H9 (cell line): Measurements from ENCODE around the gene TMEM145. TPM values are rescaled to one million over a fixed set of nuclear protein-coding genes. Genes with fewer than 3 reads are reported as not detected.

Experiments
- DNase-seq: peaks from one replicate; pipeline ENCODE4 v3.0.0-alpha.2; 2017
- H2AFZ ChIP-seq: one replicate; pipeline ENCODE4 v1.6.1; 2013; ENCODE audit warnings: mild to moderate bottlenecking, low read length, control low read depth, moderate library complexity
- H2AK5ac ChIP-seq: 2 replicates; pipeline ENCODE4 v1.6.1; 2013; ENCODE audit warnings: low read length, control low read depth, mixed read lengths; ENCODE audit not compliant: insufficient read length
- H2BK120ac ChIP-seq: one replicate; pipeline ENCODE4 v1.6.1; 2013; ENCODE audit warnings: low read depth, mild to moderate bottlenecking, low read length, control low read depth, inconsistent platforms; ENCODE audit not compliant: poor library complexity, severe bottlenecking
- H2BK12ac ChIP-seq: 2 replicates; pipeline ENCODE4 v1.6.1; 2013; ENCODE audit warnings: low read length, control low read depth, mixed read lengths, low read depth; ENCODE audit not compliant: insufficient read length
- H2BK15ac ChIP-seq: 2 replicates; pipeline ENCODE4 v1.6.1; 2013; ENCODE audit warnings: low read depth, low read length, control low read depth
- H2BK20ac ChIP-seq: one replicate; pipeline ENCODE4 v1.6.1; 2013; ENCODE audit warnings: low read depth, mild to moderate bottlenecking, low read length, control low read depth, inconsistent platforms; ENCODE audit not compliant: poor library complexity, severe bottlenecking
- H2BK5ac ChIP-seq: 2 replicates; pipeline ENCODE4 v1.6.1; 2013; ENCODE audit warnings: low read length, control low read depth, mixed read lengths; ENCODE audit not compliant: insufficient read length
- H3K14ac ChIP-seq: 2 replicates; pipeline ENCODE4 v1.6.1; 2013; ENCODE audit warnings: low read length, control low read depth; ENCODE audit not compliant: insufficient read depth
- H3K18ac ChIP-seq: 2 replicates; pipeline ENCODE4 v1.6.1; 2013; ENCODE audit warnings: low read depth, mild to moderate bottlenecking, mixed read lengths, low read length, control low read depth; ENCODE audit not compliant: insufficient read length
- H3K23ac ChIP-seq: 2 replicates; pipeline ENCODE4 v1.6.1; 2013; ENCODE audit warnings: low read length, control low read depth, mixed read lengths, low read depth; ENCODE audit not compliant: insufficient read length
- H3K23me2 ChIP-seq: 2 replicates; pipeline ENCODE4 v1.6.1; 2013; ENCODE audit warnings: low read depth, mild to moderate bottlenecking, mixed read lengths, low read length, control low read depth; ENCODE audit not compliant: insufficient read length, poor library complexity, severe bottlenecking
- H3K27ac ChIP-seq: 2 replicates; pipeline ENCODE4 v1.5.1; 2013; ENCODE audit warnings: low read length, control low read depth, mixed read lengths, low read depth; ENCODE audit not compliant: insufficient read length
- H3K27me3 ChIP-seq: 2 replicates; pipeline ENCODE4 v1.6.1; 2013; ENCODE audit warnings: low read length, control low read depth, inconsistent platforms; ENCODE audit not compliant: insufficient read depth
- H3K4ac ChIP-seq: 2 replicates; pipeline ENCODE4 v1.6.1; 2013; ENCODE audit warnings: low read depth, mild to moderate bottlenecking, control low read depth, inconsistent platforms, low read length, moderate library complexity
- H3K4me1 ChIP-seq: 2 replicates; pipeline ENCODE4 v1.6.1; 2013; ENCODE audit warnings: low read length, control low read depth, inconsistent platforms; ENCODE audit not compliant: insufficient read depth
- H3K4me2 ChIP-seq: 2 replicates; pipeline ENCODE4 v1.6.1; 2013; ENCODE audit warnings: low read length, control low read depth, mixed read lengths; ENCODE audit not compliant: insufficient read length, insufficient read depth
- H3K56ac ChIP-seq: 2 replicates; pipeline ENCODE4 v1.6.1; 2013; ENCODE audit warnings: low read depth, mild to moderate bottlenecking, mixed read lengths, low read length, control low read depth; ENCODE audit not compliant: insufficient read length
- H3K79me1 ChIP-seq: 2 replicates; pipeline ENCODE4 v1.6.1; 2013; ENCODE audit warnings: low read depth, mild to moderate bottlenecking, moderate library complexity, low read length, control low read depth, inconsistent platforms; ENCODE audit not compliant: insufficient read depth, poor library complexity, severe bottlenecking
- H3K79me2 ChIP-seq: 2 replicates; pipeline ENCODE4 v1.6.1; 2013; ENCODE audit warnings: low read length, control low read depth, inconsistent platforms; ENCODE audit not compliant: insufficient read depth
- H3K9ac ChIP-seq: 2 replicates; pipeline ENCODE4 v1.6.1; 2013; ENCODE audit warnings: low read length, control low read depth, mixed read lengths; ENCODE audit not compliant: insufficient read length; ENCODE audit errors: extremely low read depth
- H3K9me3 ChIP-seq: one replicate; pipeline ENCODE4 v1.6.1; 2013; ENCODE audit warnings: low read depth, low read length, inconsistent platforms; ENCODE audit not compliant: control insufficient read depth
- H3T11ph ChIP-seq: one replicate; pipeline ENCODE4 v1.6.1; 2013; ENCODE audit warnings: mild to moderate bottlenecking, low read length, control low read depth, inconsistent platforms
- H4K20me1 ChIP-seq: one replicate; pipeline ENCODE4 v1.6.1; 2013; ENCODE audit not compliant: control insufficient read depth, insufficient read length, insufficient read depth
- H4K5ac ChIP-seq: 2 replicates; pipeline ENCODE4 v1.6.1; 2013; ENCODE audit warnings: low read depth, mild to moderate bottlenecking, mixed read lengths, low read length, control low read depth; ENCODE audit not compliant: insufficient read length
- H4K8ac ChIP-seq: replicated peaks from 2 replicates; pipeline ENCODE4 v1.6.1; 2013; ENCODE audit warnings: low read length, control low read depth, mixed read lengths, low read depth; ENCODE audit not compliant: insufficient read length
- H4K91ac ChIP-seq: 2 replicates; pipeline ENCODE4 v1.6.1; 2013; ENCODE audit warnings: low read depth, mild to moderate bottlenecking, moderate library complexity, mixed read lengths, low read length, control low read depth; ENCODE audit not compliant: insufficient read length
- H3K27ac Mint-ChIP-seq, 3 experiments: 2 replicates in 2 of 3; 3 replicates in 1 of 3; pipeline ENCODE4 v1.8.0; 2020 to 2021; ENCODE audit warnings: mixed read lengths in 3 of 3, mild to moderate bottlenecking in 1 of 3, moderate library complexity in 1 of 3
- H3K27me3 Mint-ChIP-seq: 2 replicates; pipeline ENCODE4 v1.8.0; 2021; ENCODE audit warnings: low read depth, mild to moderate bottlenecking, moderate library complexity, mixed read lengths
- H3K36me3 Mint-ChIP-seq, 3 experiments: 2 replicates in 2 of 3; 3 replicates in 1 of 3; pipeline ENCODE4 v1.8.0; 2020 to 2021; ENCODE audit warnings: low read depth in 3 of 3, mixed read lengths in 3 of 3; ENCODE audit not compliant: insufficient read depth in 1 of 3
- H3K4me1 Mint-ChIP-seq, 2 experiments: 2 replicates each; pipeline ENCODE4 v1.8.0; 2020; ENCODE audit warnings: mixed read lengths in 2 of 2
- H3K4me3 Mint-ChIP-seq, 2 experiments: 2 replicates in 1 of 2; 3 replicates in 1 of 2; pipeline ENCODE4 v1.8.0; 2020 to 2021; ENCODE audit warnings: mild to moderate bottlenecking in 2 of 2, mixed read lengths in 2 of 2, moderate library complexity in 1 of 2
- H3K9me3 Mint-ChIP-seq, 2 experiments: 2 replicates in 1 of 2; 3 replicates in 1 of 2; pipeline ENCODE4 v1.8.0; 2020; ENCODE audit warnings: mild to moderate bottlenecking in 2 of 2, mixed read lengths in 2 of 2, moderate library complexity in 1 of 2
- WGBS: extraction: QIAGEN DNeasy Blood & Tissue Kit; methylation state at CpG from one replicate; pipeline ENCODE4 v1.1.7; 2013; ENCODE audit warnings: missing lambda C conversion rate, low lambda C conversion rate, mixed read lengths; ENCODE audit not compliant: insufficient read length; ENCODE audit errors: extremely low coverage; 5-methylcytosine and 5-hydroxymethylcytosine counted together
- total RNA-seq: library from RNA; stranded (reverse); gene quantifications from 2 replicates; pipeline ENCODE4 v1.2.1, GENCODE V29; 2021
- TF ChIP-seq, protein P1 (sequence below): fragments of 200-600 bp; sonication (generic); conservative IDR thresholded peaks from 3 replicates; pipeline ENCODE4 v1.8.0; 2021; ENCODE audit warnings: antibody characterized with exemption, mild to moderate bottlenecking

The TMEM145 gene
- total RNA-seq, 1 experiment from 2014 or later = 4.5 TPM

DNA sequence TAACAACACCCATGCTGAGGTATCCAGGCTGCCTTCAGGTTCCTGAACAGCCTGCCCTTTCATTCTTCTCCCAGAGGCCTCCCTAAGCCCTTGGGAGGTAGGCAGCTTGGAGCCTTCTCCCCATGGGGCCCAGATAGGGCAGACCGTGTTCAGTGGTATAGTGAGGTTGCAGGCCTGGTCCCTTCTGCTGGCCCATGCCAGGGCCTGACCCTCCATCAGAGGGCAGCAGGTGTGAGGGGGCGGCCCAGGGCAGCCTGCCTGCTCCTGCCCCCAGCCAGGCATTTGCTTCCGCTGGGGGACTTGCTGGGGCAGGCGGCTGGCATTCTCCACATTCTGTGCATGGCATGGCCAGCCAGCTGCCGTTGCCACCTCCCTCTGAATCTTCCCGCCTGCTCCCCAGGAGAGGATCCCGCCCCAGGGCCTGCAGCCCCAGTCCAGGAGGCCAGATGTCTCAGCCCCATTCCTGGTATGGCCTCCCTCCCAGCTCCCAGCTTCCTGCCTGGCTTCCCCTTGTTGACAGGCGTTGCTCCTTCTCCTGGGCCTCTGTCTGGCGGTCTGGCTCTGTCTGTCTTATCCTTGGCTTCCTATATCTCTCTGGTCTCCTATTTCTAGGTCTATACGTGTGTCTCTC, 35.2 kb upstream of the TMEM145 start:
- no peak overlapping the region for H2BK5ac ChIP-seq
- no peaks in the 10 kb centered on the region for H3K79me1 ChIP-seq
- H2AK5ac ChIP-seq = no peak overlapping the region
- H4K91ac ChIP-seq = no peak overlapping the region
- Mint-ChIP-seq H3K27ac (peak overlapping the region in 1 of 3 experiments; percentile 57; a peak in 1 of 7 replicates), H3K4me3 (no peak overlapping the region), H3K9me3 (no peaks in the 10 kb centered on the region; a peak in 2 of 5 replicates), H3K36me3 (peaks cover 4 to 23% (median 16%) of the 10 kb centered on the region in 3 experiments; a peak in 6 of 7 replicates), H3K27me3 (no peaks in the 10 kb centered on the region), H3K4me1 (peaks cover 27 to 31% of the 10 kb centered on the region in 2 experiments)
- no peak overlapping the region for H2BK120ac ChIP-seq
- no peak overlapping the region for H3K18ac ChIP-seq
- no peak overlapping the region for H3T11ph ChIP-seq
- H3K14ac ChIP-seq = no peak overlapping the region
- no peak overlapping the region for H2BK15ac ChIP-seq
- no peak overlapping the region for H3K56ac ChIP-seq
- no peak overlapping the region for H3K23ac ChIP-seq
- TF ChIP-seq, protein P1, sequence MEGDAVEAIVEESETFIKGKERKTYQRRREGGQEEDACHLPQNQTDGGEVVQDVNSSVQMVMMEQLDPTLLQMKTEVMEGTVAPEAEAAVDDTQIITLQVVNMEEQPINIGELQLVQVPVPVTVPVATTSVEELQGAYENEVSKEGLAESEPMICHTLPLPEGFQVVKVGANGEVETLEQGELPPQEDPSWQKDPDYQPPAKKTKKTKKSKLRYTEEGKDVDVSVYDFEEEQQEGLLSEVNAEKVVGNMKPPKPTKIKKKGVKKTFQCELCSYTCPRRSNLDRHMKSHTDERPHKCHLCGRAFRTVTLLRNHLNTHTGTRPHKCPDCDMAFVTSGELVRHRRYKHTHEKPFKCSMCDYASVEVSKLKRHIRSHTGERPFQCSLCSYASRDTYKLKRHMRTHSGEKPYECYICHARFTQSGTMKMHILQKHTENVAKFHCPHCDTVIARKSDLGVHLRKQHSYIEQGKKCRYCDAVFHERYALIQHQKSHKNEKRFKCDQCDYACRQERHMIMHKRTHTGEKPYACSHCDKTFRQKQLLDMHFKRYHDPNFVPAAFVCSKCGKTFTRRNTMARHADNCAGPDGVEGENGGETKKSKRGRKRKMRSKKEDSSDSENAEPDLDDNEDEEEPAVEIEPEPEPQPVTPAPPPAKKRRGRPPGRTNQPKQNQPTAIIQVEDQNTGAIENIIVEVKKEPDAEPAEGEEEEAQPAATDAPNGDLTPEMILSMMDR = no peak
- no peaks in the 10 kb centered on the region for H4K20me1 ChIP-seq
- H3K23me2 ChIP-seq = peaks cover 8% of the 10 kb centered on the region
- H2BK12ac ChIP-seq = no peak overlapping the region
- H3K4me1 ChIP-seq = peaks cover 5% of the 10 kb centered on the region; the same call in 1 of the 2 replicates
- no peak overlapping the region for H2AFZ ChIP-seq
- peak; percentile 36 for DNase-seq
- WGBS = no CpG with 5 or more reads among the region's 10 CpGs
- H3K4ac ChIP-seq = no peak overlapping the region
- H4K8ac ChIP-seq = no peak overlapping the region
- no peaks in the 10 kb centered on the region for H3K79me2 ChIP-seq
- H3K27ac ChIP-seq = no peak overlapping the region
- no peaks in the 10 kb centered on the region for H3K9me3 ChIP-seq
- H3K4me2 ChIP-seq = no peak overlapping the region
- H3K9ac ChIP-seq = no peak overlapping the region
- no peak overlapping the region for H4K5ac ChIP-seq
- H3K27me3 ChIP-seq = no peaks in the 10 kb centered on the region
- H2BK20ac ChIP-seq = no peak overlapping the region
